Testis (tissue), 3 donors: ENCODE measurements around the gene DQX1. TPM values are rescaled to one million over a fixed set of nuclear protein-coding genes. Genes with fewer than 3 reads are reported as not detected.
A peak's percentile ranks its signal among the peaks of the same experiment; 100 is the strongest.

Experiments used
- DNase-seq: peaks from one replicate; pipeline ENCODE4 v3.0.0-alpha.2; 2019
- H3K27ac ChIP-seq, 2 donors: fragments of 200-600 bp; sonication (generic); one replicate each; pipeline ENCODE4 v1.5.1; 2019
- H3K27me3 ChIP-seq: fragments of 200-600 bp; sonication (generic); one replicate; pipeline ENCODE4 v1.5.1; 2019
- H3K36me3 ChIP-seq: fragments of 200-600 bp; sonication (generic); one replicate; pipeline ENCODE4 v1.5.1; 2017; ENCODE audit warnings: low read depth; ENCODE audit errors: missing control alignments
- H3K4me1 ChIP-seq: fragments of 200-600 bp; sonication (generic); one replicate; pipeline ENCODE4 v1.5.1; 2019
- H3K4me3 ChIP-seq, 2 donors: fragments of 200-600 bp; sonication (generic); one replicate each; pipeline ENCODE4 v1.5.1; 2017 to 2019
- H3K9me3 ChIP-seq: fragments of 200-600 bp; sonication (generic); one replicate; pipeline ENCODE4 v1.5.1; 2017
- CTCF ChIP-seq, 3 experiments: fragments of 450-650 bp in 2 of 3; fragments of 200-600 bp in 1 of 3; sonication (generic) in 1 of 3; IDR thresholded peaks; one replicate each; pipeline ENCODE4 v1.5.1; 2016 to 2019; ENCODE audit warnings: antibody characterized with exemption in 3 of 3, mild to moderate bottlenecking in 2 of 3, moderate library complexity in 1 of 3
- POLR2A ChIP-seq: fragments of 450-650 bp; IDR thresholded peaks from one replicate; pipeline ENCODE4 v1.6.1; 2017; ENCODE audit warnings: antibody characterized with exemption, mild to moderate bottlenecking, moderate library complexity
- WGBS, 2 donors: methylation state at CpG; one replicate each; pipeline ENCODE4 v1.1.5; 2018; 5-methylcytosine and 5-hydroxymethylcytosine counted together
- intact Hi-C: fragments of 100-400 bp; cut with DNase I; formaldehyde crosslinking; loops from one replicate; pipeline ENCODE4 v1.15.1; 2023; ENCODE audit warnings: low total_unique reads
- polyA plus RNA-seq: library from polyadenylated mRNA; stranded (reverse); fragments of 350-450 nt; fragmentation: Illumina TruSeq; extraction: RNeasy Lipid Tissue Mini Kit (QIAGEN cat#74804); gene quantifications from one replicate; pipeline ENCODE4 v1.2.3, GENCODE V29; 2014; ENCODE audit warnings: low read depth, low replicate concordance; ENCODE audit not compliant: insufficient read depth
- total RNA-seq, 2 donors: library from RNA; depleted of rRNA; stranded (reverse); fragments of >200 nt; gene quantifications; one replicate each; pipeline ENCODE4 v1.2.3, GENCODE V29; 2016

The DQX1 gene
- total and polyA plus RNA-seq, 3 donors from 2014 or later: 0.43 to 0.86 TPM; not detected in 1

- H3K4me3 ChIP-seq: no peak overlapping the region
- intact Hi-C loops: no loop called here
- 86 to 89% methylated on average over 10 to 12 of the region's 12 CpGs for WGBS, 2 donors
Observed at GRCh38 chr2:74534411-74534810, 8.4 kb upstream of the DQX1 start.

GRCh38 chr2:74533464-74533863, 7.4 kb upstream of the DQX1 start:
- no peak for TF ChIP-seq POLR2A
- TF ChIP-seq CTCF (IDR thresholded peaks at IDR 0.05): no peak
- intact Hi-C loops: no loop called here
- DNase-seq: no peak

More at GRCh38 chr2:74534411-74534810, 8.4 kb upstream of the DQX1 start:
- Histone ChIP-seq H3K27ac (no peak overlapping the region), H3K4me1 (peaks cover 9% of the 10 kb centered on the region), H3K27me3 (no peaks in the 10 kb centered on the region), H3K9me3 (no peaks in the 10 kb centered on the region), H3K36me3 (no peaks in the 10 kb centered on the region)
- TF ChIP-seq CTCF (IDR thresholded peaks at IDR 0.05): no peak
- no peak for TF ChIP-seq POLR2A
- DNase-seq: no peak

GRCh38 chr2:74532222-74532621, 6.2 kb upstream of the DQX1 start:
- Histone ChIP-seq H3K9me3 (no peaks in the 10 kb centered on the region), H3K27me3 (no peaks in the 10 kb centered on the region), H3K4me3 (no peak overlapping the region), H3K27ac (no peak overlapping the region), H3K4me1 (peaks cover 16% of the 10 kb centered on the region), H3K36me3 (no peaks in the 10 kb centered on the region)
- intact Hi-C loops: no loop called here
- no peak for TF ChIP-seq POLR2A
- DNase-seq: no peak

More at GRCh38 chr2:74533464-74533863, 7.4 kb upstream of the DQX1 start:
- Histone ChIP-seq H3K27me3 (no peaks in the 10 kb centered on the region), H3K27ac (no peak overlapping the region), H3K4me1 (peaks cover 13% of the 10 kb centered on the region), H3K9me3 (no peaks in the 10 kb centered on the region), H3K36me3 (no peaks in the 10 kb centered on the region), H3K4me3 (no peak overlapping the region)
- WGBS, 2 donors: 76 to 85% methylated on average over 3 to 4 of the region's 4 CpGs

GRCh38 chr2:74531666-74532065, 5.6 kb upstream of the DQX1 start:
- no peaks in the 10 kb centered on the region for H3K27me3 ChIP-seq
- 74 to 89% methylated on average over 5 to 7 of the region's 7 CpGs for WGBS, 2 donors
- no peak overlapping the region for H3K27ac ChIP-seq
- TF ChIP-seq CTCF (IDR thresholded peaks at IDR 0.05): no peak
- no peak for TF ChIP-seq POLR2A
- H3K4me3 ChIP-seq: no peak overlapping the region
- H3K36me3 ChIP-seq: no peaks in the 10 kb centered on the region
- intact Hi-C loops: no loop called here
- H3K4me1 ChIP-seq: peaks cover 16% of the 10 kb centered on the region
- H3K9me3 ChIP-seq: no peaks in the 10 kb centered on the region
- no peak for DNase-seq

GRCh38 chr2:74530239-74531187, 4.5 kb upstream of the DQX1 start:
- Histone ChIP-seq H3K9me3 (no peaks in the 10 kb centered on the region), H3K4me1 (peaks cover 16% of the 10 kb centered on the region), H3K36me3 (no peaks in the 10 kb centered on the region), H3K27me3 (no peaks in the 10 kb centered on the region), H3K27ac (peak overlapping the region; percentile 62 to 82), H3K4me3 (peak overlapping the region; percentile 72 to 87)
- peak; percentile 49 for DNase-seq
- no peak for TF ChIP-seq POLR2A
- TF ChIP-seq CTCF (IDR thresholded peaks at IDR 0.05): no peak
- intact Hi-C loops: no loop called here
- WGBS, 2 donors: 1 to 3% methylated on average over 18 to 43 of the region's 54 CpGs
